ENCODE data around the gene IRGC. TPM values are rescaled to one million over a fixed set of nuclear protein-coding genes. Genes with fewer than 3 reads are reported as not detected.

IRGC gene
- total and polyA plus RNA-seq, 2 of the 4 experiments (the other 2 are of a cell fraction) = not detected

DNA sequence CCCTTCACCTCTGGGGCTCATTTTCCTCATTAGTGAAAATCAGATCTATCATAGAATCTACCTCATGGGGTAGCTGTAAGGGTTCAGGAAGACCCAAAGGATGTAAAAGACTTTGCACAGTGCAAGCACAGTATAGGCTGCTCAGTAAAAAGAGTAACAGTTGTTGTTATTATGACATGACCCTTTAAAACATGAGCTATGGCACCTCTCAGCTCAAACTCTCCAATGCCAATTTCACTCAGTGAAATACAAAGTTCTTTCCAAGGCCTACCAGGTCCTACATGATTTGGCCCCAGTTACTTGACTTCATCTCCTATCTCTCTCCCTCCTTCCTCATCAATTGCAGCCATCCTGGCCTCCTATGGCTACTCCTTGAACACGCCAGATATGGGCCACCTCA lies 34.0 kb downstream of the IRGC start:
- Histone ChIP-seq H3K9me1 (ENCODE audit: insufficient read depth, low read length) (peaks cover 8% of the 10 kb centered on the region; the same call in 1 of the 2 replicates), H3K36me3 (ENCODE audit: control insufficient read depth, insufficient read depth, low read length) (peaks cover 34% of the 10 kb centered on the region), H3K23ac (ENCODE audit: low read depth, low read length) (no peak overlapping the region), H3K4me2 (ENCODE audit: low read depth, low read length) (no peak overlapping the region), H4K20me1 (ENCODE audit: insufficient read depth, low read length) (peaks cover 25% of the 10 kb centered on the region), H3K4me3 (ENCODE audit: insufficient read depth, low read depth, low read length) (no peak overlapping the region), H2AFZ (replicated peaks; ENCODE audit: low read length, poor library complexity) (no peak overlapping the region), H3K56ac (ENCODE audit: extremely low read depth, insufficient read depth, low read length) (no peak overlapping the region), H2BK120ac (ENCODE audit: low read depth, low read length) (no peak overlapping the region), H3K14ac (replicated peaks; ENCODE audit: low read depth, low read length) (no peak overlapping the region), H3K4me1 (ENCODE audit: control insufficient read depth, insufficient read depth, low read length) (peaks cover 11% of the 10 kb centered on the region), H4K91ac (ENCODE audit: insufficient read depth, low read depth, low read length) (no peak overlapping the region), H4K8ac (ENCODE audit: low read depth in 2 of 2, low read length in 2 of 2) (no peak overlapping the region), H4K5ac (ENCODE audit: low read depth, low read length) (no peak overlapping the region), H2BK5ac (ENCODE audit: low read depth, low read length, poor library complexity, severe bottlenecking) (no peak overlapping the region), H3K4ac (ENCODE audit: low read depth, low read length) (no peak overlapping the region), H3K9ac (ENCODE audit: low read depth, low read length) (no peak overlapping the region), H2BK15ac (ENCODE audit: low read depth, low read length) (no peak overlapping the region), H3K79me1 (ENCODE audit: low read depth in 1 of 2, low read length in 2 of 2) (peaks cover 13 to 58% of the 10 kb centered on the region in 2 experiments), H2AK9ac (replicated peaks; ENCODE audit: low read depth, low read length, poor library complexity) (no peak overlapping the region), H2BK20ac (ENCODE audit: low read depth, low read length) (no peak overlapping the region), H3K27me3 (ENCODE audit: control insufficient read depth, insufficient read depth, low read length) (no peaks in the 10 kb centered on the region), H3K27ac (ENCODE audit: insufficient read depth, low read length) (no peak overlapping the region), H2AK5ac (ENCODE audit: low read depth, low read length) (no peak overlapping the region), H3K9me3 (ENCODE audit: control insufficient read depth, insufficient read depth, low read length) (no peaks in the 10 kb centered on the region), H3K18ac (ENCODE audit: low read depth, low read length) (no peak overlapping the region)
- TF ChIP-seq BHLHE40 (IDR thresholded peaks at IDR 0.05; ENCODE audit: low read depth, low read length) = no peak
- TF ChIP-seq MAZ (IDR thresholded peaks at IDR 0.05; ENCODE audit: borderline replicate concordance, low read depth, low read length) = no peak
- TF ChIP-seq SMC3 (IDR thresholded peaks at IDR 0.05; ENCODE audit: low read depth, low read length) = no peak
- no peak for TF ChIP-seq RFX5 (IDR thresholded peaks at IDR 0.05; ENCODE audit: low read depth, low read length)
- TF ChIP-seq RCOR1 (IDR thresholded peaks at IDR 0.05; ENCODE audit: insufficient replicate concordance, low read length) = no peak
- TF ChIP-seq FOS (IDR thresholded peaks at IDR 0.05; ENCODE audit: low read depth, low read length) = no peak
- TF ChIP-seq USF2 (IDR thresholded peaks at IDR 0.05; ENCODE audit: low read depth, low read length) = no peak
- no peak for TF ChIP-seq CEBPB (IDR thresholded peaks at IDR 0.05; ENCODE audit: low read depth, low read length)
- WGBS, 2 experiments (ENCODE audit: extremely low coverage in 2 of 2, insufficient read length in 1 of 2) = 80% methylated on average over 1 of the region's 1 CpG; no CpG with 5 or more reads in 1 of the 2 experiments
- intact Hi-C loops (cut with micrococcal nuclease) (no loop called here), dilution Hi-C loops (cut with HindIII; ENCODE audit: low sequenced_read_pairs, unreplicated experiment) (no loop called here), in situ Hi-C loops (cut with MboI; ENCODE audit: low sequenced_read_pairs) (loop anchor here (5.0 kb wide), 1 partner anchor 32 kb away; the partner anchor contains the start of gene KCNN4)
- ChIA-PET CTCF (no interaction called here), POLR2A (ENCODE audit: unreplicated experiment) (no interaction called here)
- no TSS peak for BruUV-seq (replicated peaks)
- DNase-seq = no peak
- no peak for ATAC-seq (ENCODE audit: low read depth)

Data from IMR-90 (cell line).